Astrocyte (in vitro differentiated cells and primary cell): ENCODE measurements around the gene ST8SIA2.

Source experiments
- CTCF ChIP-seq: IDR thresholded peaks from 2 replicates; pipeline ENCODE4 v1.5.1; 2011; ENCODE audit warnings: low read depth, mild to moderate bottlenecking, inconsistent platforms, low read length, moderate library complexity; ENCODE audit not compliant: insufficient read depth
- EZH2 ChIP-seq: IDR thresholded peaks from 2 replicates; pipeline ENCODE4 v1.6.1; 2012; ENCODE audit warnings: mild to moderate bottlenecking, low read length, inconsistent platforms; ENCODE audit not compliant: insufficient read depth

GRCh38 chr15:92399271-92399950 lies 5.7 kb downstream of the ST8SIA2 start:
- TF ChIP-seq CTCF (no peak), EZH2 (no peak)
